ENCODE results near the gene FAM81A. TPM values are rescaled to one million over a fixed set of nuclear protein-coding genes. Genes with fewer than 3 reads are reported as not detected.
A peak's percentile ranks its signal among the peaks of the same experiment; 100 is the strongest.

Gene FAM81A
- total RNA-seq, 3 donors from 2014 or later (not counting 1 experiment from before 2014, with no cell fraction given), result 1.0 TPM; not detected in 2

DNA sequence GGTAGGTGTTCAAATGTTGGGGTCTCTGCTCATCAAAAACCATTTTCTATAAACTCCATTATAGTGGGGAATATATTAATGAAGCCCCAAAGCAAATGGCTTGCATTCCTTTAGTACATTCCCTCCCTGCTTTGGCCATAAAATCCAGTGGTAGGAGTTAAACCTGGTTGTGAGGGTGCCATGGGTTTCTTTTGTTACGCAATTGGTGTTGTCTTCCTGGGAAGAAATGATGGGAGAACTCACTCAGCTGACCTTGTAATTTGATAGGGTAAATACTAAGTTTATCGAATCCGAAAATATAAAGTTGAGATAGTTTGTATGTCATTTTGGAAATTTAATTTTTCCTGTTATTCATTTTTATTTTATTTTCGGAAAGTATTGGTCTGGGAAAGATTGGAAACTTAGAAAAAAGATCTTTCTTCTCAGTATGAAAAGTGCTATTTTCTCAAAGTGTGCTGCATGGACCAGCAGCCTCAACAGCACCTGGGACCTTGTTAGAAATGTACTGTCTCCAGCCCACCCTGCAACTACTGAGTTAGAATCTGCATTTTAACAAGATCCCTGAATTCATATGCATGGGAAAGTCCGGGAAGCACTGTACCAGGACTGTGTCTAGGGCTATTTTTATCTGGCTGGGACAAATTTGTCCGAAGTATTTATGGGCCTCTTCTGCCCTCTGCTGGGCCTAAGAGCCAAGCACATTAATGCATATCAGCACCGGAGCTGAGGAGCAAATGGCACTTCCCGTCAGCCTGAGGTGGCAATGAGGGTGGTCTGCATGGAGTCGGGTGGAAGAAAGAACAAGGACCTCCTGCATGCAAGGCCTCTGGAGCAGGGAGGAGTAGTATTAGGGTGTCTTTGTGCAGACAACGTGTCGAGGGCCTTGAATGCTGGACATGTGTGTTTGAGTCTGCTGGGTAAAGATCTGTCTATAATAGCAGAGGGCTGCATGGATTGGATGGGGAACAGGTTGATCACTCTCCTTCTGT lies 54.7 kb downstream of the FAM81A start:
- peak; percentile 79 to 89 (median 88) for ATAC-seq
- H3K4me3 Mint-ChIP-seq, result no peak overlapping the region
- peaks cover 6 to 7% of the 10 kb centered on the region in 2 donors for H3K4me1 Mint-ChIP-seq
- Histone ChIP-seq H3K27me3 (ENCODE audit: control insufficient read depth, insufficient read depth, low read length) (no peaks in the 10 kb centered on the region), H3K36me3 (ENCODE audit: control insufficient read depth, insufficient read depth, low read length) (no peaks in the 10 kb centered on the region), H3K4me3 (ENCODE audit: low read length) (no peak overlapping the region), H3K9me3 (ENCODE audit: control insufficient read depth, insufficient read depth, low read length) (no peaks in the 10 kb centered on the region), H3K4me1 (ENCODE audit: control insufficient read depth, insufficient read depth, low read length) (peaks cover 5% of the 10 kb centered on the region), H3K27ac (ENCODE audit: low read length) (no peak overlapping the region)
- DNase-seq, result peak; percentile 45 to 82
- no peaks in the 10 kb centered on the region for H3K9me3 Mint-ChIP-seq
- intact Hi-C loops (cut with micrococcal nuclease), result loop anchor here (1.0 to 5.0 kb wide), 7 partner anchors 245 to 1265 kb away; partner anchors contain the start of gene CCNB2
- H3K27ac Mint-ChIP-seq, result no peak overlapping the region
- H3K36me3 Mint-ChIP-seq, result no peaks in the 10 kb centered on the region
- TF ChIP-seq CTCF (IDR thresholded peaks at IDR 0.05), result peak; percentile 93
- WGBS (ENCODE audit: insufficient coverage), result 27% methylated on average over 11 of the region's 11 CpGs
- peaks cover 3 to 21% of the 10 kb centered on the region in 2 donors for H3K27me3 Mint-ChIP-seq (ENCODE audit: low read depth in 2 of 2)

GRCh38 chr15:59501597-59501996 lies 63.6 kb downstream of the FAM81A start:
- H3K4me1 ChIP-seq (ENCODE audit: control insufficient read depth, insufficient read depth, low read length), result no peaks in the 10 kb centered on the region
- no peak overlapping the region for H3K4me3 ChIP-seq (ENCODE audit: low read length)
- 74% methylated on average over 4 of the region's 5 CpGs for WGBS (ENCODE audit: insufficient coverage)
- Mint-ChIP-seq H3K27me3 (ENCODE audit: low read depth in 2 of 2) (peaks cover 7 to 12% of the 10 kb centered on the region in 2 donors), H3K4me1 (no peaks in the 10 kb centered on the region), H3K36me3 (no peaks in the 10 kb centered on the region), H3K4me3 (no peak overlapping the region), H3K9me3 (no peaks in the 10 kb centered on the region), H3K27ac (no peak overlapping the region)
- no peaks in the 10 kb centered on the region for H3K27me3 ChIP-seq (ENCODE audit: control insufficient read depth, insufficient read depth, low read length)
- H3K36me3 ChIP-seq (ENCODE audit: control insufficient read depth, insufficient read depth, low read length), result no peaks in the 10 kb centered on the region
- peak; percentile 32 for TF ChIP-seq CTCF (IDR thresholded peaks at IDR 0.05)
- H3K9me3 ChIP-seq (ENCODE audit: control insufficient read depth, insufficient read depth, low read length), result no peaks in the 10 kb centered on the region
- intact Hi-C loops (cut with micrococcal nuclease), result no loop called here
- ATAC-seq (peak in 1 of 3 donors; percentile 47), DNase-seq (peak in 1 of 2 donors; percentile 41)
- H3K27ac ChIP-seq (ENCODE audit: low read length), result no peak overlapping the region

- Histone ChIP-seq H3K36me3 (ENCODE audit: control insufficient read depth, insufficient read depth, low read length) (no peaks in the 10 kb centered on the region), H3K27ac (ENCODE audit: low read length) (no peak overlapping the region), H3K27me3 (ENCODE audit: control insufficient read depth, insufficient read depth, low read length) (peaks cover 3% of the 10 kb centered on the region), H3K4me3 (ENCODE audit: low read length) (no peak overlapping the region), H3K4me1 (ENCODE audit: control insufficient read depth, insufficient read depth, low read length) (peaks cover 4% of the 10 kb centered on the region), H3K9me3 (ENCODE audit: control insufficient read depth, insufficient read depth, low read length) (no peaks in the 10 kb centered on the region)
- intact Hi-C loops (cut with micrococcal nuclease), result no loop called here
- 92% methylated on average over 2 of the region's 2 CpGs for WGBS (ENCODE audit: insufficient coverage)
- Mint-ChIP-seq H3K27me3 (ENCODE audit: low read depth in 2 of 2) (peaks cover 24 to 48% of the 10 kb centered on the region in 2 donors), H3K36me3 (no peaks in the 10 kb centered on the region), H3K27ac (no peak overlapping the region), H3K4me1 (no peaks in the 10 kb centered on the region), H3K4me3 (no peak overlapping the region), H3K9me3 (no peaks in the 10 kb centered on the region)
- no peak for ATAC-seq
- no peak for TF ChIP-seq CTCF (IDR thresholded peaks at IDR 0.05)
- no peak for DNase-seq
These were observed 77.2 kb downstream of the FAM81A start for GRCh38 chr15:59515190-59515589.
